ENCODE data around the gene FUT6.
"Not testable (repeated sequence)": the region's sequence is repeated elsewhere in the genome, so short reads cannot be mapped to it uniquely, and the experiment has no call there.

The FUT6 gene

GRCh38 chr19:5839065-5840017 is at the start of gene FUT6:
TSS of gene FUT6 (minus strand) at chr19:5839702. CDS start at chr19:5832567, 7,135 bp downstream.
- no peak for TF ChIP-seq CTCF (IDR thresholded peaks at IDR 0.05; ENCODE audit: control extremely low read depth, extremely low read depth, low read depth, missing control alignments)
- ChIA-PET POLR2A (interaction anchor here (1.0 kb wide), 1 partner anchor 11 kb away, joined by 4 read pairs; no protein-coding TSS in a partner anchor), CTCF (interaction anchor here (0.9 to 2.2 kb wide), 3 partner anchors 10 to 35 kb away, joined by 4 to 6 read pairs (median 5); no protein-coding TSS in a partner anchor)
- no peak for DNase-seq (ENCODE audit: extremely low spot score)

GRCh38 chr19:5884065-5884811 is 44.7 kb upstream of the FUT6 start:
- POLR2A ChIA-PET; DNase-seq (ENCODE audit: extremely low spot score): not testable (repeated sequence)
- CTCF ChIA-PET, result interaction anchor here (1.0 to 2.9 kb wide), 3 partner anchors 9 to 80 kb away, joined by 3 to 7 read pairs (median 3); no protein-coding TSS in a partner anchor

- CTCF ChIA-PET, result interaction anchor here (1.0 to 2.9 kb wide), 2 partner anchors 10 to 79 kb away, joined by 3 to 7 read pairs; no protein-coding TSS in a partner anchor
- DNase-seq (ENCODE audit: extremely low spot score); POLR2A ChIA-PET: not testable (repeated sequence)
Observed at GRCh38 chr19:5883157-5883873, 43.8 kb upstream of the FUT6 start.

GRCh38 chr19:5882421-5882968 is 43.0 kb upstream of the FUT6 start:
- no peak for TF ChIP-seq CTCF (IDR thresholded peaks at IDR 0.05; ENCODE audit: control extremely low read depth, extremely low read depth, low read depth, missing control alignments)
- ChIA-PET POLR2A (no interaction called here), CTCF (interaction anchor here (2.9 kb wide), 1 partner anchor 11 kb away, joined by 7 read pairs; no protein-coding TSS in a partner anchor)
- no peak for DNase-seq (ENCODE audit: extremely low spot score)

GRCh38 chr19:5881543-5882299 is 42.2 kb upstream of the FUT6 start:
- ChIA-PET CTCF (interaction anchor here (2.9 kb wide), 1 partner anchor 12 kb away, joined by 7 read pairs; no protein-coding TSS in a partner anchor), POLR2A (interaction anchor here (0.6 kb wide), 1 partner anchor 165 kb away, joined by 3 read pairs; no protein-coding TSS in a partner anchor)
- TF ChIP-seq CTCF (IDR thresholded peaks at IDR 0.05; ENCODE audit: control extremely low read depth, extremely low read depth, low read depth, missing control alignments), result no peak
- no peak for DNase-seq (ENCODE audit: extremely low spot score)

- POLR2A ChIA-PET, result no interaction called here
- no peak for DNase-seq (ENCODE audit: extremely low spot score)
- CTCF ChIA-PET, result no interaction called here
- TF ChIP-seq CTCF (IDR thresholded peaks at IDR 0.05; ENCODE audit: control extremely low read depth, extremely low read depth, low read depth, missing control alignments), result no peak
Observed at GRCh38 chr19:5880604-5881078, 41.1 kb upstream of the FUT6 start.
